CD14-positive monocyte (primary cell): ENCODE data around the gene OR10K2. TPM values are rescaled to one million over a fixed set of nuclear protein-coding genes. Genes with fewer than 3 reads are reported as not detected.

ENCODE experiments used
- DNase-seq, 3 donors: peaks; one replicate each; pipeline ENCODE4 v3.0.0-alpha.2; 2011 to 2022
- H2AFZ ChIP-seq: 2 replicates; pipeline ENCODE4 v1.6.0; 2012; ENCODE audit warnings: mild to moderate bottlenecking, low read depth, low read length, inconsistent platforms; ENCODE audit not compliant: insufficient read depth, poor library complexity, severe bottlenecking
- H3K27ac ChIP-seq, 2 donors: 1 replicate in 1 of 2; 2 replicates in 1 of 2; pipeline ENCODE4 v1.5.1; 2012 to 2013; ENCODE audit warnings: low read length in 2 of 2, control low read depth in 1 of 2, inconsistent platforms in 1 of 2, low read depth in 1 of 2, mild to moderate bottlenecking in 1 of 2
- H3K27me3 ChIP-seq, 2 donors: one replicate each; pipeline versions ENCODE4 v1.6.0 to v1.6.1; 2011 to 2013; ENCODE audit warnings: low read length in 2 of 2; ENCODE audit not compliant: control insufficient read depth in 2 of 2, insufficient read depth in 2 of 2
- H3K36me3 ChIP-seq, 2 donors: replicated peaks in 1 of 2; 1 replicate in 1 of 2; 2 replicates in 1 of 2; pipeline versions ENCODE4 v1.5.1 to v1.6.1; 2012 to 2013; ENCODE audit warnings: low read length in 2 of 2, control low read depth in 1 of 2, inconsistent platforms in 1 of 2, mild to moderate bottlenecking in 1 of 2; ENCODE audit not compliant: insufficient read depth in 2 of 2, control insufficient read depth in 1 of 2
- H3K4me1 ChIP-seq, 2 donors: 1 replicate in 1 of 2; 2 replicates in 1 of 2; pipeline versions ENCODE4 v1.5.1 to v1.6.1; 2012 to 2013; ENCODE audit warnings: low read length in 2 of 2, control low read depth in 1 of 2, inconsistent platforms in 1 of 2, mild to moderate bottlenecking in 1 of 2, moderate library complexity in 1 of 2; ENCODE audit not compliant: insufficient read depth in 2 of 2, control insufficient read depth in 1 of 2
- H3K4me2 ChIP-seq: replicated peaks from 2 replicates; pipeline ENCODE3; 2012; ENCODE audit warnings: low read length, moderate library complexity, mild to moderate bottlenecking; ENCODE audit not compliant: poor library complexity, severe bottlenecking; ENCODE audit errors: extremely low read depth
- H3K4me3 ChIP-seq, 3 experiments: fragments of 200-600 bp in 1 of 3; sonication (generic) in 1 of 3; replicated peaks in 1 of 3; 1 replicate in 2 of 3; 2 replicates in 1 of 3; pipeline ENCODE4 v1.5.1; 2011 to 2013; ENCODE audit warnings: low read length in 3 of 3, mild to moderate bottlenecking in 3 of 3, control low read depth in 2 of 3, low read depth in 2 of 3, inconsistent platforms in 1 of 3, moderate library complexity in 1 of 3
- H3K79me2 ChIP-seq: 2 replicates; pipeline ENCODE4 v1.6.0; 2012; ENCODE audit warnings: mild to moderate bottlenecking, control low read depth, inconsistent platforms, low read length, moderate library complexity; ENCODE audit not compliant: insufficient read depth
- H3K9ac ChIP-seq: 2 replicates; pipeline ENCODE4 v1.6.0; 2017; ENCODE audit warnings: low read length, mild to moderate bottlenecking; ENCODE audit not compliant: insufficient read depth, poor library complexity, severe bottlenecking
- H3K9me3 ChIP-seq, 2 donors: replicated peaks in 1 of 2; 1 replicate in 1 of 2; 2 replicates in 1 of 2; pipeline versions ENCODE4 v1.5.1 to v1.6.1; 2012 to 2013; ENCODE audit warnings: low read length in 2 of 2, control low read depth in 1 of 2; ENCODE audit not compliant: control insufficient read depth in 1 of 2, insufficient read depth in 1 of 2
- H4K20me1 ChIP-seq: 2 replicates; pipeline ENCODE4 v1.6.0; 2012; ENCODE audit warnings: mild to moderate bottlenecking, low read length, control low read depth, moderate library complexity; ENCODE audit not compliant: insufficient read depth
- H3K27ac Mint-ChIP-seq, 7 donors: one replicate each; pipeline ENCODE4 v1.8.0; 2020; ENCODE audit warnings: mild to moderate bottlenecking in 7 of 7, mixed read lengths in 7 of 7, moderate library complexity in 6 of 7, inconsistent platforms in 2 of 7
- H3K27me3 Mint-ChIP-seq, 3 donors: one replicate each; pipeline ENCODE4 v1.8.0; 2021 to 2022; ENCODE audit warnings: low read depth in 3 of 3, mild to moderate bottlenecking in 3 of 3, mixed read lengths in 3 of 3, moderate library complexity in 3 of 3, inconsistent platforms in 1 of 3
- H3K36me3 Mint-ChIP-seq, 2 donors: one replicate each; pipeline ENCODE4 v1.8.0; 2020; ENCODE audit warnings: mixed read lengths in 2 of 2, inconsistent platforms in 1 of 2, mild to moderate bottlenecking in 1 of 2
- H3K4me1 Mint-ChIP-seq: one replicate; pipeline ENCODE4 v1.8.0; 2020; ENCODE audit warnings: mild to moderate bottlenecking, mixed read lengths
- H3K4me3 Mint-ChIP-seq, 2 donors: one replicate each; pipeline ENCODE4 v1.8.0; 2020; ENCODE audit warnings: mild to moderate bottlenecking in 2 of 2, mixed read lengths in 2 of 2, moderate library complexity in 1 of 2
- H3K9me3 Mint-ChIP-seq, 7 donors: one replicate each; pipeline ENCODE4 v1.8.0; 2020 to 2022; ENCODE audit warnings: mixed read lengths in 7 of 7, mild to moderate bottlenecking in 6 of 7, moderate library complexity in 6 of 7, inconsistent platforms in 2 of 7
- WGBS: methylation state at CpG from one replicate; pipeline ENCODE4 v1.1.5; 2013; ENCODE audit warnings: missing lambda C conversion rate; ENCODE audit not compliant: insufficient coverage; 5-methylcytosine and 5-hydroxymethylcytosine counted together
- intact Hi-C, 2 donors: fragments of 100-400 bp; cut with micrococcal nuclease; formaldehyde crosslinking; loops; one replicate each; pipeline versions ENCODE4 v1.15.0 to v1.15.1; 2023
- polyA plus RNA-seq, 3 donors: library from polyadenylated mRNA; depleted of rRNA in 1 of 3; unstranded in 2 of 3; stranded (reverse) in 1 of 3; fragments of 300-500 nt in 2 of 3; fragments of >200 nt in 1 of 3; fragmentation: Illumina TruSeq in 2 of 3; gene quantifications; 1 replicate in 2 of 3; 2 replicates in 1 of 3; pipeline ENCODE4 v1.2.3, GENCODE V29; 2012 to 2021
- TF ChIP-seq, protein P1 (sequence below): fragments of 200-600 bp; IDR thresholded peaks from one replicate; pipeline ENCODE4 v1.8.0; 2022; ENCODE audit warnings: antibody characterized with exemption, mild to moderate bottlenecking

OR10K2 gene
- polyA plus RNA-seq, 3 donors, result not detected

GRCh38 chr1:158461534-158461933 lies 35.5 kb upstream of the OR10K2 start, which contains the start of gene OR10K1:
Gene OR10K1 (plus strand): TSS chr1:158461834. CDS start chr1:158465562, 3,728 bp downstream.
- Histone ChIP-seq H2AFZ (no peak within 1 kb of the TSS), H3K9ac (no peak within 1 kb of the TSS), H3K79me2 (no peaks in the 10 kb centered on the region), H3K4me3 (no peak within 1 kb of the TSS), H4K20me1 (no peaks in the 10 kb centered on the region), H3K9me3 (no peaks in the 10 kb centered on the region), H3K27ac (no peak within 1 kb of the TSS), H3K27me3 (peaks cover 9 to 12% of the 10 kb centered on the region in 2 donors), H3K4me2 (no peak within 1 kb of the TSS), H3K36me3 (no peaks in the 10 kb centered on the region), H3K4me1 (no peaks in the 10 kb centered on the region)
- Mint-ChIP-seq H3K9me3 (peaks cover 0 to 7% (median 2%) of the 10 kb centered on the region in 7 donors), H3K4me3 (no peak within 1 kb of the TSS), H3K27ac (no peak within 1 kb of the TSS), H3K4me1 (peaks cover 6% of the 10 kb centered on the region), H3K27me3 (peaks cover 1 to 11% (median 4%) of the 10 kb centered on the region in 3 donors), H3K36me3 (no peaks in the 10 kb centered on the region)
- TF ChIP-seq, protein P1, sequence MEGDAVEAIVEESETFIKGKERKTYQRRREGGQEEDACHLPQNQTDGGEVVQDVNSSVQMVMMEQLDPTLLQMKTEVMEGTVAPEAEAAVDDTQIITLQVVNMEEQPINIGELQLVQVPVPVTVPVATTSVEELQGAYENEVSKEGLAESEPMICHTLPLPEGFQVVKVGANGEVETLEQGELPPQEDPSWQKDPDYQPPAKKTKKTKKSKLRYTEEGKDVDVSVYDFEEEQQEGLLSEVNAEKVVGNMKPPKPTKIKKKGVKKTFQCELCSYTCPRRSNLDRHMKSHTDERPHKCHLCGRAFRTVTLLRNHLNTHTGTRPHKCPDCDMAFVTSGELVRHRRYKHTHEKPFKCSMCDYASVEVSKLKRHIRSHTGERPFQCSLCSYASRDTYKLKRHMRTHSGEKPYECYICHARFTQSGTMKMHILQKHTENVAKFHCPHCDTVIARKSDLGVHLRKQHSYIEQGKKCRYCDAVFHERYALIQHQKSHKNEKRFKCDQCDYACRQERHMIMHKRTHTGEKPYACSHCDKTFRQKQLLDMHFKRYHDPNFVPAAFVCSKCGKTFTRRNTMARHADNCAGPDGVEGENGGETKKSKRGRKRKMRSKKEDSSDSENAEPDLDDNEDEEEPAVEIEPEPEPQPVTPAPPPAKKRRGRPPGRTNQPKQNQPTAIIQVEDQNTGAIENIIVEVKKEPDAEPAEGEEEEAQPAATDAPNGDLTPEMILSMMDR, result no peak
- no peak for DNase-seq
- WGBS, result 100% methylated on average over 1 of the region's 2 CpGs
- intact Hi-C loops, result no loop called here

GRCh38 chr1:158458263-158458662 lies 32.2 kb upstream of the OR10K2 start:
- intact Hi-C loops, result no loop called here
- Histone ChIP-seq H3K79me2 (no peaks in the 10 kb centered on the region), H3K4me2 (no peak overlapping the region), H3K27me3 (peaks cover 12 to 14% of the 10 kb centered on the region in 2 donors), H3K36me3 (no peaks in the 10 kb centered on the region), H3K27ac (no peak overlapping the region), H3K9me3 (no peaks in the 10 kb centered on the region), H3K9ac (no peak overlapping the region), H3K4me1 (no peaks in the 10 kb centered on the region), H4K20me1 (no peaks in the 10 kb centered on the region), H2AFZ (no peak overlapping the region), H3K4me3 (no peak overlapping the region)
- Mint-ChIP-seq H3K27me3 (peaks cover 1 to 15% (median 5%) of the 10 kb centered on the region in 3 donors), H3K27ac (no peak overlapping the region), H3K4me3 (peak overlapping the region in 1 of 2 donors; percentile 31), H3K36me3 (peaks cover 0 to 5% of the 10 kb centered on the region in 2 donors), H3K9me3 (peaks cover 3 to 12% (median 7%) of the 10 kb centered on the region in 7 donors), H3K4me1 (peaks cover 6% of the 10 kb centered on the region)
- TF ChIP-seq, protein P1, result no peak
- no peak for DNase-seq
